ENCODE measurements around the gene SPP2.

DNA sequence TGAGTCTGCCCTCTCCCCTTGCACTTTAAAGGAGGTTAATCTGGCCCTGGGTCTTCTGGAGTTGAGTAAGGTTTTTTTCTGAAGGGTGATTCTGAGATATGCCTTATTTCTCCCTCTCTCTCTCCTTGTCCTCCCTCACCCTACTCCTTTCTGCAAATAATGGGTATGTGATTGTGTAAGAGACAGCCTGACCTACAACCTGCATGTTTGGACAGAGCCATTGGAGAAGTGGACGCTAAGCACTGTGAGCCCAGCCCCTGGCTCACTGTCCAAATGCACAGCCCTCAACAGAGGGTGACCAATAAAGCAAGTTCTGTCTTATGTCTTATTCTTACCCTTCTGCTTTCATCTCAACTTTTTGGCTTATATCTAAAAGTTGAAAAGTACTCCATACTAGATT lies 71.5 kb downstream of the SPP2 start:
- TF ChIP-seq, protein P1, sequence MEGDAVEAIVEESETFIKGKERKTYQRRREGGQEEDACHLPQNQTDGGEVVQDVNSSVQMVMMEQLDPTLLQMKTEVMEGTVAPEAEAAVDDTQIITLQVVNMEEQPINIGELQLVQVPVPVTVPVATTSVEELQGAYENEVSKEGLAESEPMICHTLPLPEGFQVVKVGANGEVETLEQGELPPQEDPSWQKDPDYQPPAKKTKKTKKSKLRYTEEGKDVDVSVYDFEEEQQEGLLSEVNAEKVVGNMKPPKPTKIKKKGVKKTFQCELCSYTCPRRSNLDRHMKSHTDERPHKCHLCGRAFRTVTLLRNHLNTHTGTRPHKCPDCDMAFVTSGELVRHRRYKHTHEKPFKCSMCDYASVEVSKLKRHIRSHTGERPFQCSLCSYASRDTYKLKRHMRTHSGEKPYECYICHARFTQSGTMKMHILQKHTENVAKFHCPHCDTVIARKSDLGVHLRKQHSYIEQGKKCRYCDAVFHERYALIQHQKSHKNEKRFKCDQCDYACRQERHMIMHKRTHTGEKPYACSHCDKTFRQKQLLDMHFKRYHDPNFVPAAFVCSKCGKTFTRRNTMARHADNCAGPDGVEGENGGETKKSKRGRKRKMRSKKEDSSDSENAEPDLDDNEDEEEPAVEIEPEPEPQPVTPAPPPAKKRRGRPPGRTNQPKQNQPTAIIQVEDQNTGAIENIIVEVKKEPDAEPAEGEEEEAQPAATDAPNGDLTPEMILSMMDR (IDR thresholded peaks at IDR 0.05): no peak
- TF ChIP-seq POLR2AphosphoS5 (IDR thresholded peaks at IDR 0.05): no peak
- no peak for TF ChIP-seq POLR2A (IDR thresholded peaks at IDR 0.05)
- no peak for TF ChIP-seq EP300 (IDR thresholded peaks at IDR 0.05)
